Glutamatergic neuron (in vitro differentiated cells): ENCODE results near the gene RUNX3. TPM values are rescaled to one million over a fixed set of nuclear protein-coding genes. Genes with fewer than 3 reads are reported as not detected.

Experiments used
- DNase-seq: peaks from one replicate; pipeline ENCODE4 v3.0.0; 2022
- H3K27ac Mint-ChIP-seq: one replicate; pipeline ENCODE4 v1.8.0; 2020; ENCODE audit warnings: mild to moderate bottlenecking, mixed read lengths, inconsistent platforms; ENCODE audit not compliant: unreplicated experiment
- H3K27me3 Mint-ChIP-seq: one replicate; pipeline ENCODE4 v1.8.0; 2020; ENCODE audit warnings: mild to moderate bottlenecking, moderate library complexity, mixed read lengths, inconsistent platforms; ENCODE audit not compliant: unreplicated experiment
- H3K36me3 Mint-ChIP-seq: one replicate; pipeline ENCODE4 v1.8.0; 2020; ENCODE audit warnings: mild to moderate bottlenecking, mixed read lengths, inconsistent platforms; ENCODE audit not compliant: unreplicated experiment
- H3K4me1 Mint-ChIP-seq: one replicate; pipeline ENCODE4 v1.8.0; 2020; ENCODE audit warnings: mild to moderate bottlenecking, low read depth, mixed read lengths, inconsistent platforms; ENCODE audit not compliant: unreplicated experiment
- H3K4me3 Mint-ChIP-seq: one replicate; pipeline ENCODE4 v1.8.0; 2020; ENCODE audit warnings: mild to moderate bottlenecking, mixed read lengths, inconsistent platforms; ENCODE audit not compliant: unreplicated experiment
- H3K9me3 Mint-ChIP-seq: one replicate; pipeline ENCODE4 v1.8.0; 2020; ENCODE audit warnings: mild to moderate bottlenecking, moderate library complexity, mixed read lengths, inconsistent platforms; ENCODE audit not compliant: unreplicated experiment
- CTCF ChIP-seq: fragments of 200-600 bp; sonication (generic); IDR thresholded peaks from one replicate; pipeline ENCODE4 v1.5.0; 2021; ENCODE audit not compliant: partially characterized antibody, unreplicated experiment
- total RNA-seq: library from RNA; stranded (reverse); fragmentation: NEBNext Ultra II Directional; extraction: Animal tissue kit (Norgen Biotek cat#: 25700); gene quantifications from one replicate; pipeline ENCODE4 v1.2.1, GENCODE V29; 2021; ENCODE audit not compliant: unreplicated experiment

Gene RUNX3
- total RNA-seq, 1 donor from 2014 or later = 0.15 TPM

DNA sequence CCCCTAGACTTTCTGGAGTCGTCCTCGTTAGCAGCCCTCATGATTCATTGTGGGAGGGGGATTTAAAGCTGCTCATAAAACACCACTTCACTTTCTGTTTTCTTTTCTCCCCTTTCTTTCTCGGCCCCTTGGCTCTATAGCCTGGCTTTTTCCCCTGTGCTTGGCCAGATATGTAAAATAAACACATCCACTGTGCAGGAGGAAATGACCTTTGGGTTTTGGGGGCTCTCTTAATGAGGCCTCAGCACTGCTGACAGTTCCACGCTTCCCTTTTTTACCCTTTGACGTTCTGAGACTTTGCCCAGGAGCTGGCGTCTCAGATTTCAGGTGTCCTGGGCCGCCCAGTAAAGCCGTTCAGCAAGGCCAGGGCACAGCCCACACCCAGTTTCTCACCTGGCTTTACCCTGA, 65.7 kb downstream of the RUNX3 start:
- Mint-ChIP-seq H3K4me3 (peak overlapping the region; percentile 15), H3K27ac (no peak overlapping the region)
- TF ChIP-seq CTCF = no peak

DNA sequence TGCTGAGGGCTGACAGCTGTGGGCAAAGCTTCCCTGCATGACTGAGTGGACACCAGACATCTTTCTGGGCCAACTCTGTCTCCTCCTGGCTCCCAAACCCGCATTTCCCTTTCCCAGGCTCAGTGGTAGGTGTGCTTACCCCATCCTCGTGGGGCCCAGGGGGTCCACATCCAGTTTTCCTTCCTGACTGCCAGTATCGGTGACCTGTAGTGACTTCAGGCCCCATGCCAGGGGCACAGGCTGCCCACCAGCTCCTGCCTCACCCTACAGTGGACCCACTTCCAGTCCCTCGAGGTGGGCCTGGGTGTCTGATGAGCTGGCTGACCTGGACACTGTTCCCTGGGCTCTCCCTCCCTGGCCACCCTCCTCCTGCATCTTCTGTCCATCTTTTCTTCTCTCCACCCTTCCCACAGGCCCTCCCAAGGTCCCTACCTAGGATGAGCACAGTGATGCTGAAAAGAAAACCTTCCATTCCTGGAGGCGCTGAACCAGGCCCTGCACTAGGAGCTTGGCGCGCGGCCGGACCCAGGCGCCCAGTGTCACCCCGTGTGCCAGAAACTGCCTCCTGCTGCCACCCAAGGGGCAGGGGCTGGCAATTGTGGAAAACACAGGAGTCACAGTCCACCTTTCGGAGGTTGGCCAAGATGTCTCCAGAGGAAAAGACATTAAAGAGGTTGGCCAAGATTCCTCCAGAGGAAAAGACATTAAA, 67.1 kb downstream of the RUNX3 start:
- H3K36me3 Mint-ChIP-seq = no peaks in the 10 kb centered on the region
- H3K27me3 Mint-ChIP-seq = peaks cover 2% of the 10 kb centered on the region
- H3K9me3 Mint-ChIP-seq = peaks cover under 1% of the 10 kb centered on the region
- TF ChIP-seq CTCF = no peak
- H3K4me1 Mint-ChIP-seq = no peaks in the 10 kb centered on the region
- H3K4me3 Mint-ChIP-seq = no peak overlapping the region
- H3K27ac Mint-ChIP-seq = no peak overlapping the region
- no peak for DNase-seq

More for the DNA sequence above, 65.7 kb downstream of the RUNX3 start:
- H3K36me3 Mint-ChIP-seq = no peaks in the 10 kb centered on the region
- H3K4me1 Mint-ChIP-seq = no peaks in the 10 kb centered on the region
- H3K27me3 Mint-ChIP-seq = peaks cover 2% of the 10 kb centered on the region
- H3K9me3 Mint-ChIP-seq = peaks cover 2% of the 10 kb centered on the region
- no peak for DNase-seq

GRCh38 chr1:24861821-24862727, 68.0 kb downstream of the RUNX3 start:
- no peak for TF ChIP-seq CTCF
- Mint-ChIP-seq H3K27ac (no peak overlapping the region), H3K4me1 (no peaks in the 10 kb centered on the region), H3K9me3 (no peaks in the 10 kb centered on the region), H3K4me3 (no peak overlapping the region), H3K36me3 (no peaks in the 10 kb centered on the region), H3K27me3 (peaks cover 2% of the 10 kb centered on the region)
- DNase-seq = no peak

DNA sequence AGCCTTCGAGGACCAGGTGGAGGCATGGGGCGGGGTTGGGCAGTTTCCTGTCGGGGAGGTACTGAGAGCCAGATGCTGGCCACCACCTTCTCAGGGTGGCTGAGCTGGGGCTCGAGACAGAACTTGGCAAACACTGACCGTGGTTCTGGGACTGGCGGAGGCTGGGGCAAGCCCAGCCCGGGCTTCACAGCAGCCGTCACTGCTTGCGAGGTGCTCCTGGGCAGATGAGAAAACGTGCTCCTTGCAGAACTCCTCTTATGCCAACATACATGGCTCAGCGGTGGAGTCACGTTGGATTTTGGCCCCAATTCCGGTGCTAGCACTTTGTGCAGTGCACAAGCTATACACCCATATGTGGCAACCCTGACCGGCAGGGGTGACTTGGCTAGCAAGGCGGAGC, 69.2 kb downstream of the RUNX3 start:
- Mint-ChIP-seq H3K36me3 (no peaks in the 10 kb centered on the region), H3K27ac (no peak overlapping the region), H3K4me1 (no peaks in the 10 kb centered on the region), H3K4me3 (no peak overlapping the region), H3K9me3 (no peaks in the 10 kb centered on the region), H3K27me3 (peaks cover 2% of the 10 kb centered on the region)
- no peak for DNase-seq
- TF ChIP-seq CTCF = no peak
